ENCODE data around the gene SELENOP. TPM values are rescaled to one million over a fixed set of nuclear protein-coding genes. Genes with fewer than 3 reads are reported as not detected.

The SELENOP gene
- total and polyA plus RNA-seq, 2 of the 13 experiments (the other 11 are each of a cell fraction or from before 2014, with no cell fraction given): 1,895 to 2,083 TPM

GRCh38 chr5:42826757-42827515 lies 15.2 kb upstream of the SELENOP start:
- Histone ChIP-seq H2AFZ (ENCODE audit: low read length) (no peak overlapping the region), H3K79me2 (ENCODE audit: insufficient read depth, low read length) (peaks cover 93% of the 10 kb centered on the region), H4K20me1 (ENCODE audit: insufficient read depth, low read length) (no peaks in the 10 kb centered on the region), H3K27ac (ENCODE audit: extremely low read length, insufficient read depth, low read length) (no peak overlapping the region), H3K36me3 (replicated peaks in 1 of 2; ENCODE audit: control insufficient read depth in 1 of 2, insufficient read depth in 2 of 2, low read length in 2 of 2) (no peaks in the 10 kb centered on the region), H3K9me3 (ENCODE audit: low read length) (no peaks in the 10 kb centered on the region), H3K4me1 (ENCODE audit: insufficient read depth, low read length) (peaks cover 78% of the 10 kb centered on the region), H3K9ac (ENCODE audit: insufficient read depth, low read depth, low read length) (no peak overlapping the region), H3K4me2 (ENCODE audit: low read depth, low read length) (no peak overlapping the region), H3K4me3 (replicated peaks in 1 of 3; ENCODE audit: insufficient read depth in 1 of 3, low read depth in 2 of 3, low read length in 3 of 3) (no peak overlapping the region), H3K27me3 (ENCODE audit: control insufficient read depth in 1 of 2, insufficient read depth in 2 of 2, low read length in 2 of 2) (no peaks in the 10 kb centered on the region)
- intact Hi-C loops (cut with micrococcal nuclease; ENCODE audit: unreplicated experiment) (no loop called here), in situ Hi-C loops (cut with HindIII; ENCODE audit: extremely low pct_ligation_motif_present, low pct_unique_long_range_greater_than_20kb) (no loop called here)
- no peak for FAIRE-seq
- ChIA-PET POLR2A (interaction anchor here (1.2 to 6.1 kb wide), 4 partner anchors 16 to 48 kb away, joined by 3 to 93 read pairs (median 8); partner anchors contain the start of gene SELENOP), CTCF (ENCODE audit: low intra/inter-chr PET ratio, low total read pairs) (no interaction called here)
- no peak for ATAC-seq
- no TSS peak for BruUV-seq (replicated peaks)
- TF ChIP-seq SIN3B (IDR thresholded peaks at IDR 0.05; ENCODE audit: low read length) (no peak), HNRNPL (IDR thresholded peaks at IDR 0.05; ENCODE audit: low read depth, low read length) (no peak), ZNF556 (CRISPR knock-in tag; IDR thresholded peaks at IDR 0.05; ENCODE audit: borderline replicate concordance) (no peak), ZNF570 (CRISPR knock-in tag; IDR thresholded peaks at IDR 0.05; ENCODE audit: borderline replicate concordance) (no peak), ZNF75D (CRISPR knock-in tag; IDR thresholded peaks at IDR 0.05; ENCODE audit: borderline replicate concordance) (no peak), ZBTB25 (CRISPR knock-in tag; IDR thresholded peaks at IDR 0.05) (no peak), KDM2A (CRISPR knock-in tag; IDR thresholded peaks at IDR 0.05; ENCODE audit: borderline replicate concordance, low read depth) (no peak), ZNF83 (CRISPR knock-in tag; IDR thresholded peaks at IDR 0.05; ENCODE audit: borderline replicate concordance) (no peak), HINFP (CRISPR knock-in tag; IDR thresholded peaks at IDR 0.05; ENCODE audit: low read depth) (no peak), ZMYM3 (CRISPR knock-in tag; IDR thresholded peaks at IDR 0.05) (no peak), SNAPC2 (CRISPR knock-in tag; IDR thresholded peaks at IDR 0.05) (no peak), SP140L (CRISPR knock-in tag; IDR thresholded peaks at IDR 0.05; ENCODE audit: borderline replicate concordance) (no peak), ZNF670 (CRISPR knock-in tag; IDR thresholded peaks at IDR 0.05; ENCODE audit: borderline replicate concordance) (no peak)
- DNase-seq (ENCODE audit: low spot score): no peak
- 88% methylated on average over 2 of the region's 2 CpGs for WGBS (ENCODE audit: low lambda C conversion rate)
